Neural cell (in vitro differentiated cells): Measurements from ENCODE around the gene SLC6A1.

Experiments used
- CTCF ChIP-seq: fragments of 450-650 bp; IDR thresholded peaks from 2 replicates; pipeline ENCODE4 v1.5.1; 2014; ENCODE audit warnings: antibody characterized with exemption, mild to moderate bottlenecking, moderate library complexity; ENCODE audit not compliant: poor library complexity, severe bottlenecking
- EP300 ChIP-seq: fragments of 450-650 bp; conservative IDR thresholded peaks from 2 replicates; pipeline ENCODE4 v1.6.1; 2014; ENCODE audit warnings: antibody characterized with exemption, mild to moderate bottlenecking, moderate library complexity; ENCODE audit not compliant: poor library complexity, severe bottlenecking
- EZH2 ChIP-seq: fragments of 200-600, 300-800 bp; shearing (Covaris generic), sonication (generic); IDR thresholded peaks from 2 replicates; pipeline ENCODE4 v1.6.1; 2014; ENCODE audit warnings: antibody characterized with exemption, low read length, borderline replicate concordance, mild to moderate bottlenecking; ENCODE audit not compliant: insufficient read depth, poor library complexity, severe bottlenecking
- MXI1 ChIP-seq: fragments of 450-650 bp; conservative IDR thresholded peaks from 2 replicates; pipeline ENCODE4 v1.6.1; 2014; ENCODE audit warnings: antibody characterized with exemption, mild to moderate bottlenecking; ENCODE audit not compliant: poor library complexity, severe bottlenecking
- POLR2AphosphoS5 ChIP-seq: IDR thresholded peaks from 2 replicates; pipeline ENCODE4 v1.6.1; 2012
- RAD21 ChIP-seq: fragments of 450-650 bp; conservative IDR thresholded peaks from 2 replicates; pipeline ENCODE4 v1.6.1; 2014; ENCODE audit warnings: antibody characterized with exemption, mild to moderate bottlenecking, moderate library complexity
- REST ChIP-seq: IDR thresholded peaks from 2 replicates; pipeline ENCODE4 v1.6.1; 2012; ENCODE audit warnings: borderline replicate concordance
- SMC3 ChIP-seq: fragments of 450-650 bp; conservative IDR thresholded peaks from 2 replicates; pipeline ENCODE4 v1.6.1; 2014; ENCODE audit warnings: antibody characterized with exemption, mild to moderate bottlenecking, moderate library complexity; ENCODE audit not compliant: poor library complexity
- TAF1 ChIP-seq: IDR thresholded peaks from 2 replicates; pipeline ENCODE4 v1.6.1; 2012; ENCODE audit warnings: low read depth

GRCh38 chr3:10999221-11000107 lies 6.9 kb downstream of the SLC6A1 start:
- TF ChIP-seq CTCF = no peak
- TF ChIP-seq TAF1 = no peak
- TF ChIP-seq REST = no peak
- no peak for TF ChIP-seq EZH2
- no peak for TF ChIP-seq MXI1
- TF ChIP-seq RAD21 = no peak
- no peak for TF ChIP-seq EP300
- TF ChIP-seq POLR2AphosphoS5 = no peak
- TF ChIP-seq SMC3 = no peak
